Left lobe of liver (tissue), 2 donors: Measurements from ENCODE around the gene SRRM2. TPM values are rescaled to one million over a fixed set of nuclear protein-coding genes. Genes with fewer than 3 reads are reported as not detected.

Experiments used
- ATAC-seq: fragments of 200-7000 bp; cut with Tn5 transposase; one replicate; pipeline ENCODE4 v1.9.1; 2020; ENCODE audit warnings: mild to moderate bottlenecking, moderate library complexity
- DNase-seq: peaks from one replicate; pipeline ENCODE4 v3.0.0-alpha.2; 2020; ENCODE audit warnings: low spot score
- total RNA-seq: library from RNA; stranded (reverse); gene quantifications from one replicate; pipeline ENCODE4 v1.2.1, GENCODE V29; 2021
- donor health status: DM: no; HTN: no; CAD: no; lungs with moderate emphysema.
- donor health status: DM: no; HTN: yes; CAD: no.

The SRRM2 gene
- total RNA-seq, 1 donor from 2014 or later: 378 TPM

DNA sequence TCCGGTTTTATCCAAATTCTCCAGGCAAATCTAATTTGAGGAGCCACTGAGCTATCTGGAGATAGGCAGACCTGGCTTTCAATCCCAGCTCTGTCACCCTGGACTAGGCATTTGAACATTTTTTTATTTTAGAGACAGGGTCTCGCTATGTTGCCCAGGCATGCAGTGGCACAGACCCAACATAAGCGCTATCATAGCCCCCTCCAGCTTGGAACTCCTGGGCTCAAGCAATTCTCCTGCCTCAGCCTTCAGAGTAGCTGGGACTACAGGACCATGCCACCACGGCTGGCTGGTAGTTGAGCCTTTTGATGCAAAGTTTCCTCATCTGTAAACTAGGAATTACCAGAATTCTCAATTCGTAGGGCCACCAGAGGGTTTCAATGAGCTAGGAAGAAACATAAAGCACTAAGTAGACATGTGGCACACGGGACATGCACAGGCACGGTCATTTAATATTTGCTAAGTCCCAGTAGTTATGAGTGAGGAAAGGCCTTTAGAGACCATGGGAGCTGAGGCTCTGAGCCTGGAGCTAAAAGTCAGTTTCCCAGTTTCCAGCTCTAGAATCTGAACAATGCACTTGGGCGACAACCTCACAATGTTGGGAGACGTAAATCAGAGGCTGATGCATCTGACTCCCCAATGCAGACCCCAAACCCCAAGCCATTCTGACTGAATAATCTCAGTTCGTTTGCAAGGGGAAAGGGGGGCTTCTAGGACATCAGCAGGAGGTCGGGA lies 23.5 kb downstream of the SRRM2 start:
- ATAC-seq: no peak
- DNase-seq: no peak

- no peak for ATAC-seq
- DNase-seq: peak; percentile 57
These were observed 24.2 kb downstream of the SRRM2 start for GRCh38 chr16:2776500-2777139.

DNA sequence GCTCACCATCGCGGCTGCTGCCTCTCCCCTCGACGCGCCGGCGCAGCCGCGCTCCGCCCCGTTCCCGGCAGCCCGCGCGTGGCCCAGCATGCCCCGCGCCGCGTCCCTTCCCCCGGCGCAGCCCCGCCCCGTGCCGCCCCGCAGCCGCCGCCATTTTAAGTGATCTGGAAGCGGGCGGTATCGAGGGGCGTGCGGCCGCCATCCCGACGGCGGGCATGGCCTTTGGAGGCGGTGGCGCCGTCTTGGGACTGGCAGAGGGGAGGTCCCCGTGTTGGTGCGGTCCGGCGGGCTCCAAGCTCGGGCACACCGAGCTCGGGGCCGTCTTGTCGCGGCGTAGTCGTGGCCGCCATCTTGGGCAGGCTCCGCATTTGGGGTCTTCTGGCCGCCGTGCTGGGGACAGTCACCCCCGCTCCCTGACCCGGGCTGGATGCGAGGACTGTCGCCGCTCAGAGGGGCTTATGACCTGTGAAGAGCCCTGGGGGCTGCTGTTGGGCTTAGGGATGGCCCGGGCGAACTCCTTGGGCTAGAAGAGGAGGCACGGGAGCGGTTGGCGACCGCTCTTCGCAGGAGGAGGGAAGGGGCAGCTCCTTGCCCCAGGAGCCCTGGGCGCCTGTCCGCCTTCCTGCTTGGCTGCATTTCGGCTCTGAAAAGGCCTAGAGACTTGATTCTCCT lies 24.9 kb downstream of the SRRM2 start, which contains the start of gene ELOB:
Gene ELOB, minus strand, starts transcription at position 50 of the 672 bp plus-strand sequence. Its CDS starts 41 bp downstream, at position 9.
- peak; percentile 94 for ATAC-seq

GRCh38 chr16:2777903-2778629 lies 25.6 kb downstream of the SRRM2 start:
- peak; percentile 34 for ATAC-seq
- DNase-seq: no peak

More for the DNA sequence above, 24.9 kb downstream of the SRRM2 start, which contains the start of gene ELOB:
- DNase-seq: peak; percentile 91

DNA sequence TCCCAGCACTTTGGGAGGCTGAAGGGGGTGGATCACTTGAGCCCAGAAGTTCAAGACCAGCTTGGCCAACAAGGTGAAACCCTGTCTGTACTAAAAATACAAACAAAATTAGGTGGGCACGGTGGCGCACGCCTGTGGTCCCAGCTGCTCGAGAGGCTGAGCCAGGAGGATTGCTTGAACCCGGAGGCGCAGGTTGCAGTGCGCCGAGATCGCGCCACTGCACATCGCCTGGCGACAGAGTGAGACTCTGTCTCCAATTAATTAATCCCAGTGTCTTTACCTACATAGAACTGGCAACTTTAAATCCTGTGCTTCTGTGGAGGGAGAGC lies 26.2 kb downstream of the SRRM2 start:
- DNase-seq (peak; percentile 44), ATAC-seq (no peak)

GRCh38 chr16:2779151-2779920 lies 26.9 kb downstream of the SRRM2 start:
- ATAC-seq: no peak
- DNase-seq: no peak

DNA sequence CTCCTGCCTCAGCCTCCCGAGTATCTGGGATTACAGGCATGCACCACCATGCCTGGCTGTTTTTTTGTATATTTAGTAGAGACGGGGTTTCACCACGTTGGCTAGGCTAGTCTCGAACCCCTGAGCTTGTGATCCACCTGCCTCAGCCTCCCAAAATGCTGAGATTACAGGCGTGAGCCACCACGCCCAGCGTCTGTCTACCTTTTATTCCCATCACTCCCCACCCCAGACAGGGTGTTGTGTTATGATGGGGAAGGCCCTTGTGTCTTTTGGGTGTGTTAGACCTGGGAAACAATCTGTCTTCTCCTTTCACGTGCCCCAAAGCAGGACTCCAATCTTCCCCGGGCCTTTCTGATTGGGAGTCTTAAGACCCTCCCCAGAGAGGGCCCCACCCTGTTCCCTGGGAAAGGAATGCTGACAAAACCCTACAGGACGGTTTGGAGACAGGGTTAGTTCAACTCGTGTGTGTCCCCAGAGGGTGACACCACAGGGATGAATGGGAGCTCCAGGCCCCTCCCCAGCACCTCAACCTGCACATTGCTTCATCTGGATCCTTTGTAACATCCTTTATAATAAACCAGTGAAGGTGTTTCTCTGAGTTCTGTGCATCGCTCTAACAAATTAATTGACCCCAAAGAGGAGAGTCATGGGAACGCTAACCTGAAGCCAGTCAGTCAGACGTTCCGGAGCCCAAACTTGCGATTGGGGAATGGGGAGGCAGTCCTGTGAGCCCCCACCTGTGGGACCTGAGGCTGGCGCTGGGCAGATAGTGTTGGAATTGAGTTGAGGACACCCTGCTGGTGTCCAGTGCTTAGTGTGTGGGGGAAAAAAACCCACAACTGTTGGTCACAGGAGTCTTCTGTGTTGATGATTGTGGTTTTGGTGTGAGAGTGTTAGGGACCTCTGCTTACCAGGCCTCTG lies 27.8 kb downstream of the SRRM2 start:
- no peak for DNase-seq
- no peak for ATAC-seq

DNA sequence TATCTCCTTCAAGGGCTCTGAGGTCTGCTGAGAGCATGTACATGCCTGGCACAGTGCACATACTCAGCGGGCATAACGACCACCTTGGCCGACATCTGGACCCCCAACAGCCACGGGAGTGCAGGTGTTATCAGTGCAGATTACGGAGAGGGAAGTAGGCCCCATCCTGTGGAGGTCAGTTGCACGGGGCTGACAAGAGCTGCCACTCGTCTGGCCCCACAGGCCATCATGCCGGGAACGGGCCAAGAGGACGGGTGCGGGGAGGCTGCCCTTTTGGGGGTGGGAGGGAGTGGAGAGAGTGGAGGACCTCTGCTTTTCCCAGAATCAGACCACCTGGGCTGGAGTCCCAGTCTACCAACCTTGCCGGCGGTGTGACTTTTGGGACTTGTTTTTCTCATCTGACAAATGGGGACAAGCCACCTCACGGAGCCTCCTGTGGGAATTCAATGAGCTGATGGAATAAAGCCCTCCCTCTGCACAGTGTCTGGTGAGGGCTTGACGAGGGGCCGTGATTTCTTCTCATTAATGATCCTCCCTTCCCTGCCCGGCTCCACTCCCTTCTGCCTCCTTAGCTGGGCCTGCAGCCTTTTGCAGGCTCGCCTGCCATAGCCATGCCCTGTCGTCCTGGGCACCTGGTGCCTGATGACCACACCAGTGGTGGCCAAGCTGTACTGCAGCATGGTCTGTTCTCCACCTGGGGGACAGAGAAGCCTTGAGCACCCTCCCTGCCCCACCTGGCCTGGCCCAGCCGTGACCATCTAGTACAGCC lies 30.3 kb downstream of the SRRM2 start:
- no peak for ATAC-seq

DNA sequence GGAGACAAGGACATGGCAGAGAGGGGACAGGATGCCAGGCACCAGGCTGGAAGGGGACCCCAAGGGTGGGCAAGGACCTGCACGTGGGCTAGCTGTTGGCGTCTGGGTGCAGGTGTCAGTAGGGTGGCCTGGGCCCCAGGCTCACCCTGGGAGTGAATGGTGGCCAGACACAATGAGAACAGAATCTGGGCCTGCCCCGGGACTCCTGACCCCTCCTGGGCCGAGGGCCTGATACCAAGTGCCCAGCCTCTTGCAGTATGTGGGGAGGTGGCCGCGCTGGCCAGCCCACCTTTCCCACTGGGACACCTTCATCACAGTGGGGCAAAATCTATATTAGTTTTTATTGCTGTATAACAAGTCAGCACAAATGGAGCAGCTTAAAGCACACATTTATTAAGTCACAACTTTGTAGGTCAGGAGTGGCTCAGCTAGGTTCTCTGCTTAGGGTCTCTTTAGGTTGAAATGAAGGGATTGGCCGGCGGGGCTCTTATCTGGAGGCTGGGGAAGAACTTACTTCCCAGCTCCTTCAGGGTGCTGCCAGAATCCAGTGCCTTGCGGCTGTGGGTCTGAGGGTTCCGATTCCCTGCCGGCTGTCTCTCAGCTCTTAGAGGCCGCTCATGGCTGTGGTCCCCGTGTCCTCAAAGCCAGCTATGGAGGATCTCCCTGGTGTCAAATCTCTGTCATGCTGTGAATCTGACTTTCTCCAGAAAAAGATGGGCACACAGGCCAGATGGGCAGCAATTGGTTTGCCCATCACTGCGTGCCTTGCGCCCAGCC lies 31.3 kb downstream of the SRRM2 start:
- no peak for DNase-seq
- no peak for ATAC-seq

More for the DNA sequence above, 30.3 kb downstream of the SRRM2 start:
- DNase-seq: no peak

- no peak for ATAC-seq
- DNase-seq: no peak
These were observed 32.1 kb downstream of the SRRM2 start for GRCh38 chr16:2784358-2785100.

- ATAC-seq (peak; percentile 29), DNase-seq (no peak)
These were observed 32.9 kb downstream of the SRRM2 start for GRCh38 chr16:2785101-2785991.

- ATAC-seq (no peak), DNase-seq (no peak)
These were observed 33.8 kb downstream of the SRRM2 start for GRCh38 chr16:2786061-2786825.

DNA sequence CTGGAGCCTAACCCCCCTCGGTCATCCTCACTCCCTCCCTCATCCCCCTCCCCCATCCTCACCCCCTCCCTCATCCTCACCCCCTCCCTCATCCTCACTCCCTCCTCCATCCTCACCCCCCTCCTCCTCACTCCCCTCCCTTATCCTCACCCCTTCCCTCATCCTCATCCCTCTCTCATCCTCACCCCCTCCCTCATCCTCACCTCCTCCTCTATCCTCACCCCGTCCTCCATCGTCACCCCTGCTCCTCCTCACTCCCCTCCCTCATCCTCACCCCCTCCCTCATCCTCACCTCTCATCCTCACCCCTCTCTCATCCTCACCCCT lies 34.4 kb downstream of the SRRM2 start:
- no peak for ATAC-seq
- DNase-seq: no peak

DNA sequence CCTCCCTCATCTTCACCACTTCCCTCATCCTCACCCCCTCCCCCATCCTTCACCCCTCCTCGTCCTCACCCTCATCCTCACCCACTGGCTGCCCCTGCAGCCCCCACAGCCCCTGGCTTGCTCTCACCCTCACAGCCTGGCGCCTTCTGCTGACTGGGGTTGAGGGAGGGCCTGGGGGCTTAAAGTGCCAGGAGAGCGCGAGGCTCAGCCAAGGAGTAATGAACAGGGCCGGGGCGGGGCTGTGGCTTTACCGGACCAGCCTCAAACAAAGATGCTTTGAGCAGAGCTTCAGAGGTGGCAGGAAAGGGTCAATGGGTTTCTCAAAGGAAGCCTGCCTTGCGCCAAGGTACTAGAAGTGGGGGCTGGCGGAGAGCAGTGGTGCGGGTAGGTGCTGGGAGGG lies 35.0 kb downstream of the SRRM2 start, which contains the start of gene PRSS33:
Gene PRSS33, minus strand, starts transcription at position 155 of the 400 bp plus-strand sequence. CDS start 1,013 bp downstream, outside the sequence.
- no peak for ATAC-seq
- no peak for DNase-seq

- no peak for ATAC-seq
- DNase-seq: no peak
These were observed 35.5 kb downstream of the SRRM2 start for GRCh38 chr16:2787961-2788360.
